Stimulated activated CD4-positive, alpha-beta T cell treated with anti-CD3 and anti-CD28 coated beads, Interleukin-2, amount 100 ng/mL, for 24 hours (primary cell): Measurements from ENCODE around the gene FSD2.
A peak's percentile ranks its signal among the peaks of the same experiment; 100 is the strongest.
"Not testable (repeated sequence)": the region's sequence is repeated elsewhere in the genome, so short reads cannot be mapped to it uniquely, and the experiment has no call there.

Experiments
- DNase-seq, 2 donors: peaks; one replicate each; pipeline ENCODE4 v3.0.0-alpha.2; 2020

Gene FSD2

GRCh38 chr15:82792068-82792467 is 13.8 kb downstream of the FSD2 start:
- no peak for DNase-seq

- DNase-seq = no peak
Observed at GRCh38 chr15:82790321-82790720, 15.5 kb downstream of the FSD2 start.

GRCh38 chr15:82789491-82789890 is 16.4 kb downstream of the FSD2 start:
- DNase-seq = no peak

GRCh38 chr15:82788496-82788895 is 17.4 kb downstream of the FSD2 start:
- DNase-seq = no peak

GRCh38 chr15:82781349-82781748 is 24.5 kb downstream of the FSD2 start:
- no peak for DNase-seq

- no peak for DNase-seq
Observed at GRCh38 chr15:82778755-82779154, 27.1 kb downstream of the FSD2 start.

- no peak for DNase-seq
Observed at GRCh38 chr15:82774496-82774895, 31.4 kb downstream of the FSD2 start.

GRCh38 chr15:82771789-82772607 is 33.9 kb downstream of the FSD2 start:
- DNase-seq = no peak

GRCh38 chr15:82768414-82769054 is 37.3 kb downstream of the FSD2 start:
- no peak for DNase-seq

GRCh38 chr15:82767163-82767829 is 38.6 kb downstream of the FSD2 start:
- DNase-seq = no peak

GRCh38 chr15:82766201-82766600 is 39.7 kb downstream of the FSD2 start:
- not testable (repeated sequence) for DNase-seq

- DNase-seq = no peak
Observed at GRCh38 chr15:82764740-82765139, 41.1 kb downstream of the FSD2 start.

GRCh38 chr15:82764117-82764490 is 41.8 kb downstream of the FSD2 start:
- DNase-seq = no peak

- no peak for DNase-seq
Observed at GRCh38 chr15:82763361-82764116, 42.3 kb downstream of the FSD2 start.

- DNase-seq = no peak
Observed at GRCh38 chr15:82751308-82751707, 54.6 kb downstream of the FSD2 start.

- DNase-seq = peak in 1 of 2 donors; percentile 13
Observed at GRCh38 chr15:82750831-82751180, 55.1 kb downstream of the FSD2 start.

GRCh38 chr15:82749951-82750830 is 55.7 kb downstream of the FSD2 start:
- DNase-seq = peak; percentile 88

- DNase-seq = no peak
Observed at GRCh38 chr15:82748315-82748714, 57.6 kb downstream of the FSD2 start.

- no peak for DNase-seq
Observed at GRCh38 chr15:82743810-82744209, 62.1 kb downstream of the FSD2 start.

GRCh38 chr15:82742134-82742533 is 63.7 kb downstream of the FSD2 start:
- no peak for DNase-seq

- DNase-seq = no peak
Observed at GRCh38 chr15:82739086-82739485, 66.8 kb downstream of the FSD2 start.

GRCh38 chr15:82737975-82738374 is 67.9 kb downstream of the FSD2 start:
- DNase-seq = no peak
